H1 (cell line): ENCODE data around the gene SNRNP200. TPM values are rescaled to one million over a fixed set of nuclear protein-coding genes. Genes with fewer than 3 reads are reported as not detected.

Experiments used
- ATF2 ChIP-seq: IDR thresholded peaks from 2 replicates; pipeline ENCODE4 v1.6.1; 2012; ENCODE audit warnings: low read length, inconsistent platforms
- HDAC6 ChIP-seq: IDR thresholded peaks from one replicate; pipeline ENCODE4 v1.7.1; 2012; ENCODE audit warnings: low read depth, mild to moderate bottlenecking, inconsistent platforms, low read length, moderate library complexity
- SIRT6 ChIP-seq: IDR thresholded peaks from one replicate; pipeline ENCODE4 v1.7.1; 2012; ENCODE audit warnings: low read length, inconsistent platforms
- SP4 ChIP-seq: IDR thresholded peaks from 2 replicates; pipeline ENCODE4 v1.6.1; 2012; ENCODE audit warnings: low read length, inconsistent platforms
- polyA plus RNA-seq, 7 experiments: library from polyadenylated mRNA; depleted of rRNA in 3 of 7; stranded (reverse) in 5 of 7; unstranded in 2 of 7; fragments of >200 nt in 5 of 7; fragments of 200-250 nt in 2 of 7; gene quantifications; 1 replicate in 5 of 7; 2 replicates in 1 of 7; 4 replicates in 1 of 7; pipeline versions ENCODE4 v1.2.1 to v1.2.3, GENCODE V29; 2011 to 2013; ENCODE audit warnings: missing spikeins in 2 of 7, mixed read lengths in 2 of 7
- total RNA-seq: library from RNA; stranded (reverse); fragmentation: NEBNext Ultra II Directional; extraction: Animal tissue kit (Norgen Biotek cat#: 25700); gene quantifications from 2 replicates; pipeline ENCODE4 v1.2.1, GENCODE V29; 2021

SNRNP200 gene
- total and polyA plus RNA-seq, 2 of the 8 experiments (the other 6 are each of a cell fraction or from before 2014, with no cell fraction given) = 190 to 289 TPM

- TF ChIP-seq ATF2 (no peak), SP4 (no peak), SIRT6 (no peak), HDAC6 (no peak)
These were observed 58.3 kb downstream of the SNRNP200 start (continued) for GRCh38 chr2:96247009-96247408.
